Vagina (tissue), 2 donors: ENCODE results near the gene ZSWIM4. TPM values are rescaled to one million over a fixed set of nuclear protein-coding genes. Genes with fewer than 3 reads are reported as not detected.

ENCODE experiments used
- DNase-seq, 2 donors: peaks; one replicate each; pipeline ENCODE4 v3.0.0-alpha.2; 2017; ENCODE audit errors: extremely low spot score in 2 of 2
- H3K27ac ChIP-seq: fragments of 200-600 bp; sonication (generic); one replicate; pipeline ENCODE4 v1.5.1; 2019
- H3K27me3 ChIP-seq: fragments of 200-600 bp; sonication (generic); one replicate; pipeline ENCODE4 v1.5.1; 2019
- H3K36me3 ChIP-seq, 2 donors: fragments of 200-600 bp; sonication (generic); one replicate each; pipeline ENCODE4 v1.5.1; 2017 to 2019
- H3K4me1 ChIP-seq: fragments of 200-600 bp; sonication (generic); one replicate; pipeline ENCODE4 v1.5.1; 2019
- H3K4me3 ChIP-seq, 2 donors: fragments of 200-600 bp; sonication (generic); 1 replicate in 1 of 2; 2 replicates in 1 of 2; pipeline ENCODE4 v1.5.1; 2016 to 2019
- H3K9me3 ChIP-seq: fragments of 200-600 bp; sonication (generic); one replicate; pipeline ENCODE4 v1.5.1; 2019
- POLR2A ChIP-seq, 2 donors: fragments of 450-650 bp; IDR thresholded peaks; one replicate each; pipeline ENCODE4 v1.6.1; 2017; ENCODE audit warnings: antibody characterized with exemption in 2 of 2, mild to moderate bottlenecking in 2 of 2, moderate library complexity in 2 of 2
- POLR2AphosphoS5 ChIP-seq, 2 donors: sonication (generic); formaldehyde crosslinking; IDR thresholded peaks; one replicate each; pipeline ENCODE4 v1.9.0; 2017; ENCODE audit warnings: antibody characterized with exemption in 2 of 2, mild to moderate bottlenecking in 2 of 2, low read depth in 1 of 2; ENCODE audit not compliant: insufficient read depth in 1 of 2
- intact Hi-C: fragments of 100-400 bp; cut with DNase I; formaldehyde crosslinking; loops from one replicate; pipeline ENCODE4 v1.15.1; 2023
- total RNA-seq: library from RNA; depleted of rRNA; stranded (reverse); fragments of >200 nt; gene quantifications from one replicate; pipeline ENCODE4 v1.2.3, GENCODE V29; 2016
- TF ChIP-seq, protein P1 (sequence below), 3 experiments: fragments of 450-650 bp in 2 of 3; fragments of 200-600 bp in 1 of 3; sonication (generic) in 1 of 3; IDR thresholded peaks; one replicate each; pipeline ENCODE4 v1.5.1; 2017 to 2019; ENCODE audit warnings: antibody characterized with exemption in 3 of 3, mild to moderate bottlenecking in 2 of 3, moderate library complexity in 2 of 3

ZSWIM4 gene
- total RNA-seq, 1 donor from 2014 or later = 13.0 TPM

DNA sequence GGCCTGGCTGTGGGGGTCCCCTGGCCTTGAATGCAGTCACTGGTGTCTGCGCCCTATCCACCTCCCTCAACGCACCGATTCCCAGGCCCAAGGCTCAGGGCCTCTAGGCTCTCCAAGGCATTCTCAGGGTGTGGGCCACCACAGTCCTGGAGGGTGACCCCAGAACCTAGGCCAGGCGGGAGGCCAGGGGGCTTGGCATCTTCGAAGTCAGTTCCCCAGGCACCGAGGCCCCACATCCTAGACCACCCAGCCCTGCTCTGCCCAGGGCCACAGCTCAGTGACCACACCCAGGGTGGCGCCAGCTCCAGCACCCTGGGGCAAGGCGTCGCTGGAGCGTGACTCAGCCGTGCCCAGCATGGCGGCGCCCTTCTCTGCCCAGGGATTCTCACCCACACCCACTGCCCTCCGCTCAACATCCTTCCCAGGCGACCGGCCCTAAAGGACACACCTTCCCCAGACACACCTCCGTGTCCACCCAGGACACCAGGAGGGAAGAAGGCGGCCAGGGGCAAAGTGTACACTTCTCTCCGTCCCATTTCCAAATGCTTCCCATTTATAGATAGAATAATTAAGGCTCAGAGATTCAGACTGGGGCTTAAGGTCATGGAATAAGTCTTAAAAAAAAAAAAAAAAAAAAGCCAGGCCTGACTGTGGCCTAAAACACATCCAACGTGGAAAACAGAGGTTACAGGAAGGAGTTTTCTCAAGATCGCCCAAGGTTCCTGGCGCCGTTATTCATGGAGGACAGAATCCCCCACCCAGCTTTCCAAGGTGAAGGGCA, 45.3 kb downstream of the ZSWIM4 start:
- Histone ChIP-seq H3K4me1 (peaks cover 86% of the 10 kb centered on the region), H3K9me3 (no peaks in the 10 kb centered on the region), H3K27me3 (no peaks in the 10 kb centered on the region), H3K4me3 (peak overlapping the region; percentile 98 to 100), H3K27ac (peak overlapping the region; percentile 100), H3K36me3 (peaks cover 0 to 10% of the 10 kb centered on the region in 2 donors)
- TF ChIP-seq POLR2AphosphoS5 (IDR thresholded peaks at IDR 0.05; ENCODE audit: insufficient read depth in 1 of 2, low read depth in 1 of 2) = peak in 1 of 2 donors; percentile 43
- TF ChIP-seq, protein P1, sequence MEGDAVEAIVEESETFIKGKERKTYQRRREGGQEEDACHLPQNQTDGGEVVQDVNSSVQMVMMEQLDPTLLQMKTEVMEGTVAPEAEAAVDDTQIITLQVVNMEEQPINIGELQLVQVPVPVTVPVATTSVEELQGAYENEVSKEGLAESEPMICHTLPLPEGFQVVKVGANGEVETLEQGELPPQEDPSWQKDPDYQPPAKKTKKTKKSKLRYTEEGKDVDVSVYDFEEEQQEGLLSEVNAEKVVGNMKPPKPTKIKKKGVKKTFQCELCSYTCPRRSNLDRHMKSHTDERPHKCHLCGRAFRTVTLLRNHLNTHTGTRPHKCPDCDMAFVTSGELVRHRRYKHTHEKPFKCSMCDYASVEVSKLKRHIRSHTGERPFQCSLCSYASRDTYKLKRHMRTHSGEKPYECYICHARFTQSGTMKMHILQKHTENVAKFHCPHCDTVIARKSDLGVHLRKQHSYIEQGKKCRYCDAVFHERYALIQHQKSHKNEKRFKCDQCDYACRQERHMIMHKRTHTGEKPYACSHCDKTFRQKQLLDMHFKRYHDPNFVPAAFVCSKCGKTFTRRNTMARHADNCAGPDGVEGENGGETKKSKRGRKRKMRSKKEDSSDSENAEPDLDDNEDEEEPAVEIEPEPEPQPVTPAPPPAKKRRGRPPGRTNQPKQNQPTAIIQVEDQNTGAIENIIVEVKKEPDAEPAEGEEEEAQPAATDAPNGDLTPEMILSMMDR (IDR thresholded peaks at IDR 0.05) = no peak
- DNase-seq = peak in 1 of 2 donors; percentile 90
- intact Hi-C loops = loop anchor here (10.0 kb wide), 1 partner anchor 686 kb away; the partner anchor contains the start of genes IER2 and STX10

DNA sequence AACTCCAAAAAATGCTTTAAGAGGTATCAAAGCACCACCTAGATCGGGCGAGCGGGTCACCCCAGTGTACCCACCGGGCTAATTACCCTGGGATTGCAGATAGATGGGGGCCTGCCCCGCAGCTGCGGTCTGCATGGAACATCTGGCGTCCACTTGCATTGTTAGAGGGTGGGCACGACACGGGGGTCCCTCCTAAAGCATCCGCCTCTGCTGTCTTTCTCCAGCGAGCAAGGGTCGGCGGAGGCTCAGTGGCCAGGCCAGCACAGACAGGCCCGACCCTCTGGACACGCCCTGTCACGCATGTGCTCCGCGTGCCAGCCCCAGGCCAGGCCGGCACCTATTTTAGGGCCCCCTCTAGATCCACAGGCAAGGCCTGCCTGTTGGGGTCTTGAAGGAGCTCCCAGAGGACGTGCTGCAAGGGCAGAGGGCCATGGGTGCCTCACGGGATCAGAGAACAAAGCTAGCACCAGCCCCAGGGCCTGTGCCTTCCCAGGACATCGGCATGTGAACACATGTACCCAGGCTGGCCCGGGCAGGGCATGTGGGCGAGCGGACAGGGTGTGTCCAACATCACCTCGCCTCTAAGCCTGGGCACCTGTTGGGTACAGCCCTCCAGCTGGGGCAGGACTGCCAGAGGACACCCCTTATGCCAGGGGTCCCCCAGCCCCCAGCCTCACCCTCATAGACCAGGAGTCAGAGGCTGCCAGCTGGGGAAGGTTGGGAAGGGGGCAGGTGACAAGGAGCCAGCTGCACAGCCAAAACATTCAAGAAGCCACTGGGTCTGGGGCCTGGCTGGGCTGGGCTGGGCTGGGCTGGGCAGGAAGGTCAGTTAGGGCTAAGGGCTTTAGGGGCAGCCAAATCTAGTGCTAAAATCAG, 46.1 kb downstream of the ZSWIM4 start:
- Histone ChIP-seq H3K4me1 (peaks cover 83% of the 10 kb centered on the region), H3K9me3 (no peaks in the 10 kb centered on the region), H3K4me3 (peak overlapping the region; percentile 98 to 100), H3K27ac (peak overlapping the region; percentile 100), H3K36me3 (peaks cover 0 to 1% of the 10 kb centered on the region in 2 donors), H3K27me3 (no peaks in the 10 kb centered on the region)
- TF ChIP-seq, protein P1 (IDR thresholded peaks at IDR 0.05) = no peak
- no peak for TF ChIP-seq POLR2A (IDR thresholded peaks at IDR 0.05)
- peak in 1 of 2 donors; percentile 82 for TF ChIP-seq POLR2AphosphoS5 (IDR thresholded peaks at IDR 0.05; ENCODE audit: insufficient read depth in 1 of 2, low read depth in 1 of 2)
- intact Hi-C loops = loop anchor here (10.0 kb wide), 1 partner anchor 687 kb away; the partner anchor contains the start of genes IER2 and STX10
- peak in 1 of 2 donors; percentile 92 for DNase-seq

DNA sequence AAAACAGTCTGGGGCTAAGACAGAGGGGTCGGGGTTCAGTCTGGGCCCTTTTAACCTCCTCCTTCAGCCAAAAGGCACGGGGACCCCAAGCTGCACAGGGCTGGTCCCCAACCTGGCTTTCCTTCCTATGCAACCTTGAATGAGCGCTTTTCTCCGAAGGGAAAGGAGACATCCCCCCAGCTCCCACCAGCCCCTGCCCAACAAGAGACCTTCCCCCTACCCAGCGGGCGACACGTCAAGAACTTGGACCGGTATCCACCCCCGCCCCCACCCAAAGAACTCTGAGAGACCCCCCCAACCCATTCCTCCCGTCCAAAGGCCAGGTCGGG, 46.7 kb downstream of the ZSWIM4 start:
- TF ChIP-seq POLR2A (IDR thresholded peaks at IDR 0.05) (no peak), POLR2AphosphoS5 (IDR thresholded peaks at IDR 0.05; ENCODE audit: insufficient read depth in 1 of 2, low read depth in 1 of 2) (no peak)
- TF ChIP-seq, protein P1 (IDR thresholded peaks at IDR 0.05) = no peak
- no peaks in the 10 kb centered on the region for H3K36me3 ChIP-seq
- no peak for DNase-seq
- H3K9me3 ChIP-seq = no peaks in the 10 kb centered on the region
- H3K4me1 ChIP-seq = peaks cover 83% of the 10 kb centered on the region
- intact Hi-C loops = loop anchor here (10.0 kb wide), 1 partner anchor 687 kb away; the partner anchor contains the start of genes IER2 and STX10
- H3K27me3 ChIP-seq = no peaks in the 10 kb centered on the region
- peak overlapping the region; percentile 98 to 100 for H3K4me3 ChIP-seq
- H3K27ac ChIP-seq = peak overlapping the region; percentile 100

DNA sequence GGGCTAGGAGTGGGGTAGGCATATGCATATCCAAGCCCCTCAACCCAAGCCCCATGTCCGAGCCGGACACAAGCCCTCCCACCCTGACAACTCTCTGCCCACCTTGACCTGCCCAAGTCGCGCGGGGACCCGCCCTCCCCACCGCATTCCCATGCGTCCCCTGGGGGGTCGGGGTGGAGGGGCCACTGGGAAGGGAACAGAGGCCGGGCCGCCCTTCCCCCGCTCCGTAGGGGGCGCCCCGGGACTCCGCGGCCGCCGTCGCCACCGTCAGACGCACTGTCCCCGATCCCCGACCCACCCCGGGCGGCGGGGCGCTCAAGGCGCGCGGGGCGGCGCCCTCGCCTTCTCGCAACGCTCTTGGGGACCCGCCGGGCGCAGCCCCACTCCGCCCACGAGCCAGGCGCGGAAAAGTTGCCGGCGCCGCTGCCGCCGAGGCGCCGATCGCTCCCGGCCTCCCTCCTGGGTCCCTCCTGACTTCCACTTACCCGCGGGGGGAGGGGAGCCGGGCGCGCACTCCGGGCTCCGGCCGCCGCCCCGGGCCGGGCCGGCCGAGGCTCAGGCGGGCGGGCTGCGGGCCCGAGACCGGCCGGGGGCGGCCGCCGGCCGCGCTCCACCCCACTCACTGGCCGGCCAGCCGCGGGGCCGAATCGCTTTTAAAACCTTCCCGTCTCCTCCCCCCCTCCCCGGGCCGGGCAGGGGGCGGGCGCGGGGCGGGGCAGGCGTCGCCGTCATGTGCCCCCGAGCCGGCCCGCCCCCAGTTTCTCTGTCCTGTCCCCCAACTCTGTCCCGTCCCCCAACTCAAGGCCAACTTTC, 47.3 kb downstream of the ZSWIM4 start:
- Histone ChIP-seq H3K36me3 (no peaks in the 10 kb centered on the region), H3K4me3 (peak overlapping the region; percentile 98 to 100), H3K27ac (peak overlapping the region; percentile 100), H3K27me3 (no peaks in the 10 kb centered on the region), H3K9me3 (no peaks in the 10 kb centered on the region), H3K4me1 (peaks cover 83% of the 10 kb centered on the region)
- peak in 1 of 2 donors; percentile 88 for DNase-seq
- TF ChIP-seq POLR2AphosphoS5 (IDR thresholded peaks at IDR 0.05; ENCODE audit: insufficient read depth in 1 of 2, low read depth in 1 of 2) = no peak
- TF ChIP-seq POLR2A (IDR thresholded peaks at IDR 0.05) = peak; percentile 48 to 92
- TF ChIP-seq, protein P1 (IDR thresholded peaks at IDR 0.05) = no peak
- intact Hi-C loops = loop anchor here (10.0 kb wide), 1 partner anchor 688 kb away; the partner anchor contains the start of genes IER2 and STX10
